Measurements from ENCODE around the gene WDR45B. TPM values are rescaled to one million over a fixed set of nuclear protein-coding genes. Genes with fewer than 3 reads are reported as not detected.

The WDR45B gene
- total and polyA plus RNA-seq, 2 donors (not counting 3 experiments of a cell fraction or from before 2014, with no cell fraction given): 62.0 to 76.7 TPM

GRCh38 chr17:82590216-82590615, 58.0 kb downstream of the WDR45B start:
- peaks cover 8% of the 10 kb centered on the region for H3K4me1 ChIP-seq (ENCODE audit: control insufficient read depth, extremely low read depth, insufficient read depth, low read length)
- DNase-seq (ENCODE audit: low read depth, low spot score) (no peak), FAIRE-seq (no peak)
- POLR2A ChIA-PET: no interaction called here
- H3K9me1 ChIP-seq (replicated peaks; ENCODE audit: control insufficient read depth, extremely low read depth, insufficient read depth, low read length): no peaks in the 10 kb centered on the region
- CTCF ChIA-PET: no interaction called here
- no peak overlapping the region for H3K27ac ChIP-seq (ENCODE audit: insufficient read depth, low read depth, low read length)
- H3K36me3 ChIP-seq (ENCODE audit: control insufficient read depth in 2 of 2, extremely low read depth in 1 of 2, insufficient read depth in 2 of 2, low read length in 2 of 2): peaks cover 0 to 17% of the 10 kb centered on the region in 2 experiments
- dilution Hi-C loops (cut with MboI; ENCODE audit: extremely low pct_ligation_motif_present, low sequenced_read_pairs) (no loop called here), intact Hi-C loops (cut with micrococcal nuclease) (no loop called here)
- no TSS peak for BruUV-seq (replicated peaks)
- no peaks in the 10 kb centered on the region for H3K27me3 ChIP-seq (ENCODE audit: control insufficient read depth in 2 of 2, insufficient read depth in 2 of 2, low read length in 2 of 2)
- H3K9ac ChIP-seq (replicated peaks; ENCODE audit: extremely low read depth, insufficient read depth, low read length): no peak overlapping the region
- TF ChIP-seq FOS (IDR thresholded peaks at IDR 0.05; ENCODE audit: borderline replicate concordance, insufficient read depth, low read length): no peak
- no peak for TF ChIP-seq GATA2 (IDR thresholded peaks at IDR 0.05; ENCODE audit: insufficient read depth, insufficient read length, low read depth, low read length)
- no peak for TF ChIP-seq MAX (IDR thresholded peaks at IDR 0.05; ENCODE audit: insufficient read depth, insufficient read length)
- no peak for TF ChIP-seq MYC (IDR thresholded peaks at IDR 0.05; ENCODE audit: low read depth, low read length)
- no peak for TF ChIP-seq JUN (IDR thresholded peaks at IDR 0.05; ENCODE audit: borderline replicate concordance, insufficient read depth, insufficient read length, low read depth)
- no peak for TF ChIP-seq POLR2A (IDR thresholded peaks at IDR 0.05; ENCODE audit: low read depth, low read length)
- TF ChIP-seq CTCF (IDR thresholded peaks at IDR 0.05; ENCODE audit: extremely low read depth in 1 of 2, insufficient read depth in 1 of 2, low read depth in 1 of 2, low read length in 2 of 2): no peak
- no peak for TF ChIP-seq POLR2AphosphoS5 (IDR thresholded peaks at IDR 0.05; ENCODE audit: insufficient read depth, low read depth, low read length)
- H2AFZ ChIP-seq (ENCODE audit: low read depth, low read length): no peak overlapping the region
- H3K9me3 ChIP-seq (replicated peaks; ENCODE audit: control insufficient read depth, insufficient read depth, low read length): no peaks in the 10 kb centered on the region
- no peak overlapping the region for H3K4me2 ChIP-seq (ENCODE audit: insufficient read depth, low read length)
- H3K4me3 ChIP-seq (replicated peaks in 1 of 3; ENCODE audit: insufficient read depth in 1 of 3, low read depth in 1 of 3, low read length in 3 of 3): no peak overlapping the region
- peaks cover 4% of the 10 kb centered on the region for H3K79me2 ChIP-seq (ENCODE audit: control insufficient read depth, insufficient read depth, low read length)
- H4K20me1 ChIP-seq (replicated peaks; ENCODE audit: control insufficient read depth, extremely low read depth, insufficient read depth, low read length): no peaks in the 10 kb centered on the region
